Measurements from ENCODE around the gene CABLES1.
A peak's percentile ranks its signal among the peaks of the same experiment; 100 is the strongest.
"Not testable (repeated sequence)": the region's sequence is repeated elsewhere in the genome, so short reads cannot be mapped to it uniquely, and the experiment has no call there.

CABLES1 gene

GRCh38 chr18:23143016-23143814 lies 7.9 kb downstream of the CABLES1 start:
- DNase-seq, result no peak

GRCh38 chr18:23143815-23144261 lies 8.6 kb downstream of the CABLES1 start:
- DNase-seq, result no peak

DNA sequence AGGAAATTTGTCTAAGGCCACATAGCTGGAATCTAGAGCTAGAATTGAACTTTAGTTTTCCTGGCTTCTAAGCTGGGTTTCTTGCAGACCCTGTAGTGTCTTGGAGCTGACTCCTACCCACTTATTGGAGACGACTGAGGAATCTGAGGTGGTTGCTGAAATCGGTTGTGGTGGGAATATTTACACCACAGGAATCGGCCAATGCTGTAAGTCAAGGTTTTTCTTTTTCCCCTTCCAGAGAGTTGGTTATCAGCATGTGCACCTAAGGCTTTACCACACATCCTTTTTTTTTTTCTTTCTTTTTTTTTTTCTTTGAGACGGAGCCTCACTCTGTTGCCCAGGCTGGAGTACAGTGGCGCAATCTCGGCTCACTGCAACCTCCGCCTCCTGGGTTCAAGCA lies 9.4 kb downstream of the CABLES1 start:
- no peak for DNase-seq

DNA sequence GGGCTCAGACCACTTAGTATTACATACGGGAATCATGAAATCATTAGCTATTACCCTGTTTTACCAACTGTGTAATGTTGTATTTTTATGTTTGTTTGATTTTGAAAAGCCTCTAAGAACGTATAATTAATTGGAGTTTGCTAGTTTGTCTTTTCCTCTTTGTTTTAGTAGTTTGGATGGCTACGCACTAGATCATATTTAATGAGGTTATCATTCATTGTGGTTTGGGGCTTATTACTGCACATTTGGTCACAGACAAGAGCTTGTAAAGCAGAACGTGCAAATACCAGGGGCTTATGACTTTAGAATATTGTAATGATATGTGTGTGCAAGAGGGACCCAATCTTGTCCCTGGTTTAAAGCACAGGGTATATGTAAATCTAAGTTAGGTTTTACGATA lies 10.3 kb downstream of the CABLES1 start:
- DNase-seq, result no peak

- DNase-seq, result no peak
Observed at GRCh38 chr18:23146861-23147469, 11.7 kb downstream of the CABLES1 start.

- DNase-seq, result no peak
Observed at GRCh38 chr18:23148382-23148781, 13.1 kb downstream of the CABLES1 start.

DNA sequence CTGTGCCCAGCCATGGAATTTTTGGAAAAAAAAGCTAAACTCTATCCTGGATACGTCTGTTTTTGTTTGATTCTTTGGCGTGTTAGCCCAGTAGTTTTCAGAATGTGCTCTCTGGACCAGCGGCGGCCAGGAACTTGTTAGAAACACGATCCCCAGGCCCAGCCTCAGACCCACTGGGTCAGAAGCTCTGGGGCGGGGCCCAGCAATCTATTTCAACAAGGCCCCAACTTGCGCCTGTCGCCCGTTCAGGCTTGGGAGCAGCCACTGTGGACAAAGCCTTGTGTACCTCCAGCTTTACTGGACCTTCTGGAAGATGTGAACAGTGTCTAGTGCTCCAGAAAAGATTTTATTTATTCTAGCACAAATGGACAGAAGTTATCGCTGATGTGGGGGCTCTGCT lies 14.3 kb downstream of the CABLES1 start:
- DNase-seq, result no peak

GRCh38 chr18:23151414-23152099 lies 16.3 kb downstream of the CABLES1 start:
- peak; percentile 4 for DNase-seq

- DNase-seq, result no peak
Observed at GRCh38 chr18:23154030-23154429, 18.7 kb downstream of the CABLES1 start.

- no peak for DNase-seq
Observed at GRCh38 chr18:23154823-23155500, 19.7 kb downstream of the CABLES1 start.

DNA sequence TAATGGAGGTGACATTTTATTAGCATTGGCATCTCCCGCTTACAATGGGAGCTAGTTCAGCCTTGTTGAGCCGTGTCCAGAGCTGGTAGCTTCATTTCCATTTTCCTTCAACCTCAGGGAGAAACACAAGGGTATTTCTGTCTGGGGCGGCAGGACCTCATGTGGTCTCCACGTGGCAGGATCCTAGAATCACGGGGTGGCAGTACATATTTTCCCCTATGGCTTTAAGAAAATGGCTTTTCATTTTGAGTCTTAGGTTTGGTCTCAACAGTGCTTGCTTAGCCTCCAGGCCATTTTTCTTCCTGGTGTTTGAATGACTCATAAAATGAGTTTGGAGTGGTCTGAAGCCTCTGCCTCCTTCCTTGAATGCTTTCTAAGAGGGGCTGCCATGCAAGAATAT lies 20.3 kb downstream of the CABLES1 start:
- DNase-seq, result no peak

- no peak for DNase-seq
Observed at GRCh38 chr18:23156134-23156533, 20.8 kb downstream of the CABLES1 start.

DNA sequence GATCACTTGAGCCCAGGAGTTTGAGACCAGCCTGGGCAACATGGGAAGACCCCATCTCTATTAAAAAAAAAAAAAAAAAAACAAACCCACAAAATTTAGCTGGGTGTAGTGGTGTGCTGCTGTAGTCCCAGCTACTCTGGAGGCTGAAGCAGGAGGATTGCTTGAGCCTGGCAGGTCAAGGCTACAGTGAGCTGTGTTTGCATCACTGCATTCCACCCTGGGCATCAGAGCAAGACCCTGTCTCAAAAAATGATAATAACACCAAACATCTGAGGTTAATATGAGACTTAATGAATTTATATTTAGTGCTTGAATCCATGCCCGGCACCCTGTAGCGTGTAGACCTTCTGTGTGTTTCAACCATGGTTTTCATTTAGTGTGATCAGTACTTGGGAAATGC lies 22.8 kb downstream of the CABLES1 start:
- no peak for DNase-seq

DNA sequence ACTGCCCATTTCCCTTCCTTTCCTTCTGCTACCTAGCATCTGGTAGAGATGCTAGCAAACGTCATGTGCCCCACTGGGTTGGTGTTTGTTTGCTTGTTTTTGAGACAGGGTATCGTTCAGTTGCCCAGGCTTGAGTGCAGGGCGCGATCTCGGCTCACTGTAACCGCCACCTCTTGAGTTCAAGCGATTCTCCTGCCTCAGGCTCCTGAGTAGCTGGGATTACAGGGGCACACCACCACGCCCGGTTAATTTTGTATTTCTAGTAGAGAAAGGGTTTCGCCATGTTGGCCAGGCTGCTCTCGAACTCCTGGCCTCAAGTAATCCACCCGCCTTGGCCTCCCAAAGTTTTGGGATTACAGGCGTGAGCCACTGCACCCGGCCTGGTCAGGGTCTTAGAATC lies 23.6 kb downstream of the CABLES1 start:
- not testable (repeated sequence) for DNase-seq

DNA sequence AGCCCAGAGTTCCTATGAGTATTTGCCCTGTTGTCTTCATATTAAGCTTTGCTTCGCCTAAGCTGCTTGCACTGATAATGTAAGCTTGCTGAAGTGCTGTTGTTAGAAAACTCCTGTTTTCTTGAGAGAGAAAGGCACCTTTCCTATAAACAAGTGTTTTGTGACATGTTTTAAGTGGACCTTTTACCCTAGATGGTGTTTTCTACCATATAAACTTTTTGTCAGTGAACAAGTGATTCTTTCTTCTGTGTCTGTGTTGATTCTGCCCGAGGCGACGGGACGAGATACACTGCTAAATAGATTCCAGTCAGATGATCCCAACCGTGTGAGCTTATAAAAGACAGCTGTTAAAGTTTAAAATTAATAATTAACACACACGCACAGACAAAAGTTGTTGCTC lies 24.1 kb downstream of the CABLES1 start:
- no peak for DNase-seq

GRCh38 chr18:23162473-23162872 lies 27.2 kb downstream of the CABLES1 start:
- DNase-seq, result no peak

GRCh38 chr18:23163786-23164533 lies 28.7 kb downstream of the CABLES1 start:
- no peak for DNase-seq

DNA sequence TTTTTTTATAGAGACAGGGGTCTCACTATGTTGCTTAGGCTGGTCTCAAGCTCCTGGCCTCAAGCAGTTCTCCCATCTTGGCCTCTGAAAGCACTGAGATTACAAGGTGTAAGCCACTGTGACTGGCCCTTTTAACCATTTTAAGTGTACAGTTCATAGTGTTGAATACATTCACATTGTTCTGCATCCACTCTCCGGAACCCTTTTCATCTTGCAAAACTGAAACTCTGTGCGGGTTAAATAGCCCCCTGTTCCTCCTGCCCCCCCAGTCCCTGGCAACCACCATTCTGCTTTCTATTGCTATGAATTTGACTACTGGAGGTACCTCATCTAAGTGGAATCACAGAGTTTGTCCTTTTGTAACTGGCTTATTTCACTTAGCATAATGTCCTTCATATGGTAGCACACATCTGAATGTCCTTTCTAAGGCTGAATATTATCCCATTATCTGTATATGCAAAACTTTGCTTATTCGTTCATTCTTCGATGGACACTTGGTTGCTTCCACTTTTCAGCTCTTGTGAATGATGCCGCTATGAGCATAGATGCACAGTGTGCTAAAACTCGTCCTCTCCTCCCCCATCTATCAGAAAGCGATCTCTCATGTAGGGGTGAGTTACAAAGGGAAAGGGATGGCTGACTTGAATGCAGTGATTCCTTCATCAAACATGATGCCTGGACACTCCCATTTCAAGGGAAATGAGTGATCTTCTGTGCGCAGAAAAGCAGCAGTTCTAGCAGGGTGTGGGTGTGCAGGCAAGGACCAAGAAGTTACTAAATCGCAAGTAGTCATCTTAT lies 30.2 kb downstream of the CABLES1 start:
- no peak for DNase-seq

GRCh38 chr18:23166891-23167541 lies 31.7 kb downstream of the CABLES1 start:
- no peak for DNase-seq

DNA sequence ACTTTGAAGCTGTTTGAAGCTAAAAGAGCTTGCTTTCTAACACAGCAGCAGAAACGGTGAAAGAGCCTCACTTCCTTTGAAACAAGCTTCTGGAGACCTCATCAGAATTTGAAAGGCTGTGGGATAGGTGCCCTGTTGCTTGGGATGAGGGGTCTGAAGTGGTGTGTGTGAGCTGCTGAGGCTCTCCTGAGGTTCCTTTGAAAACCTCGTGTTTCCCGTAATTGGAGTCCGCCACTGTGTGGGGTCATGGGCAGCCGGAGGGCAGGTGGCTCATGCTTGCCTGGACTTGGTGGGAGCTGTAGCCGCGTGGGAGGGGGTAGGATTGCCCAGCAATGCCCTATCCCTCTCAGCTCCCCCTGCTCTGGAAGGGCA lies 34.4 kb downstream of the CABLES1 start:
- no peak for DNase-seq

GRCh38 chr18:23170137-23170536 lies 34.9 kb downstream of the CABLES1 start:
- DNase-seq, result no peak
